Stimulated activated CD4-positive, alpha-beta T cell treated with anti-CD3 and anti-CD28 coated beads, Interleukin-2, amount 100 ng/mL, for 24 hours (primary cell): Measurements from ENCODE around the gene TLX3.
"Not testable (repeated sequence)": the region's sequence is repeated elsewhere in the genome, so short reads cannot be mapped to it uniquely, and the experiment has no call there.

ENCODE experiments used
- DNase-seq, 2 donors: peaks; one replicate each; pipeline ENCODE4 v3.0.0-alpha.2; 2020

TLX3 gene

GRCh38 chr5:171323806-171324632, 15.0 kb downstream of the TLX3 start:
- DNase-seq = no peak

- DNase-seq = no peak
Observed at GRCh38 chr5:171330021-171330420, 21.0 kb downstream of the TLX3 start.

GRCh38 chr5:171335616-171336015, 26.6 kb downstream of the TLX3 start:
- DNase-seq = no peak

- peak in 1 of 2 donors; percentile 35 for DNase-seq
Observed at GRCh38 chr5:171336521-171337209, 27.6 kb downstream of the TLX3 start.

GRCh38 chr5:171337210-171337569, 28.1 kb downstream of the TLX3 start:
- no peak for DNase-seq

GRCh38 chr5:171340042-171340441, 31.0 kb downstream of the TLX3 start:
- DNase-seq = no peak

- DNase-seq = no peak
Observed at GRCh38 chr5:171340491-171340890, 31.4 kb downstream of the TLX3 start.

GRCh38 chr5:171342362-171343111, 33.5 kb downstream of the TLX3 start:
- peak; percentile 30 to 34 for DNase-seq

GRCh38 chr5:171344936-171345608, 36.0 kb downstream of the TLX3 start:
- no peak for DNase-seq

GRCh38 chr5:171351536-171352073, 42.6 kb downstream of the TLX3 start:
- DNase-seq = no peak

- peak; percentile 22 to 30 for DNase-seq
Observed at GRCh38 chr5:171355302-171355724, 46.3 kb downstream of the TLX3 start.

- no peak for DNase-seq
Observed at GRCh38 chr5:171357843-171358242, 48.8 kb downstream of the TLX3 start.

- DNase-seq = not testable (repeated sequence)
Observed at GRCh38 chr5:171361151-171361550, 52.1 kb downstream of the TLX3 start.
